ENCODE results near the gene HAP1.

DNA sequence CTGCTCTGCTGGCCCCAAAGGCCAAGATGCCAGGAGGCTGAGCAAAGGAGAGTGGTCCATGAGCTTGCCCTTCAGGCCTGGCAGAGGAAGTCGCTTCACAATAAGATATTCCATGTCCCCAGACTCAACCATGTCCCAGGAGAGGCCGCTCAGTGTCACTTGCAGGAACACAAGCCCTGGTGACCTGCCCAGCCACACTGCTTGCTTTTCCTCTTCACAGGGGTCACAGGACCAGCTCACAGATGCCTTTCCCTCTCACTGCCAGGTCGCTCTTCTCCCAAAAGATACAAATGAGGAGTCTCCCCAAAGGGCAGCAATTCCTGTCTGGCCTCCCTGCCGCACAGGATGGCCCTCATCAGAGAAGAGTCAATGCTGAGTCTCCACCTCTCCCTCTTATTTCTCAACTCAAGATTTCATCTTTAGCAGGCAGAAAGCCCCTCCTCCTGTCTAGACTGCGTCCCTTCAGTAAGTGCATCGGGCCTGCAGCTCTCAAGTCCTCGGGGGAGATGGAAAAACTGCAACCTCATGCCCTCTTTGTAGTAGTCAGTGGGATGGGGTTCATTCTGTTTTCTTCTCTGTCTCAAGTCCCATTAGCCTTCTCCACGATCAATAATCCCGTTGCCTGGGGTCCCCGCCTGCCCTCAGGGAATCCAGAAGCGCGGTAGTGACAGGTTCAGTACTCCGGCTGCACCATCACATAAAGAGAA, 47.1 kb upstream of the HAP1 start:
- no peak for TF ChIP-seq POLR2AphosphoS5 (IDR thresholded peaks at IDR 0.05; ENCODE audit: low read depth, low read length)
- TF ChIP-seq POLR2A (IDR thresholded peaks at IDR 0.05; ENCODE audit: low read depth, low read length), result no peak
- TF ChIP-seq TAF1 (IDR thresholded peaks at IDR 0.05; ENCODE audit: borderline replicate concordance, low read depth, low read length), result no peak
